NCI-H1048 (cell line): ENCODE results near the gene CUL9.

ENCODE experiments used
- DNase-seq: peaks from one replicate; lab custom pipeline; 2025; lab: John Stamatoyannopoulos, UW

Gene CUL9

DNA sequence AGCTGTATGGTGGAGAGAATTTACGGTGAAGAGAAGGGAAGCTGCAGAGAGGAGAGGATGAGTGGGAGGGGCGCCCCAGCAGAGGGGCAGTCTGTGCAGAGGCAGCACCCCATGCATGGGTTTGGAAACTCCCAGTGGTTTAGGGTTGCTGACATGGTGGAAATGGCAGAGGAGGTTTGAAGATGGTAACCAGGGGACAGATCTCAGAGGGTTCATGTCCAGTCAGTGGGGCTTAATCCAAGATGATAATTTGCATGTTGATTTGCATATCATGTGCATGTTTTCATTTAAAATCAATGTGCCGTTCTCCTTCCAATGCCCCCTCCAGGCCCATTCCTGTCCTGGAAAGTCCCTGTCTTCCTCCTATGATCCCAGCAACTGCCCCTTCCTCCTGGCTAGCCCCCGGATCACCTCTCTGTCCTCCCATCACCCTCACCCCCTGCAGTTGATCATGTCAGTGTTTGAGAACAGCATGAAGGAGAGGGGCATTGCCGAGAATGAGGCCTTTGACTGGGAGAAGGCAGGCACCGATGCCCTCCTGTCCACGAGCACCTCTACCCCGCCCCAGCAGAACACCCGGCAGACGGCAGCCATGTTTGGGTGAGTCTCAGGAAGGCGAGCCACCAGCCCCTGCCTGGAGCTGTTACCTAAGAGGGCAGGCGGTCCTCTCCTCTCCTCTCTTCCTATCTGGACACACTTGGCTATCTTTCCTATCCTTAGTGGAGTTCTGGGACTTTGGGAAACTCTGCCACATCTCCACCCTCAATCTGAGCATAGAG lies 75.6 kb downstream of the CUL9 start:
- DNase-seq: no peak

- no peak for DNase-seq
Observed at GRCh38 chr6:43258180-43258579, 76.2 kb downstream of the CUL9 start.

- DNase-seq: no peak
Observed at GRCh38 chr6:43258807-43259686, 77.1 kb downstream of the CUL9 start.

DNA sequence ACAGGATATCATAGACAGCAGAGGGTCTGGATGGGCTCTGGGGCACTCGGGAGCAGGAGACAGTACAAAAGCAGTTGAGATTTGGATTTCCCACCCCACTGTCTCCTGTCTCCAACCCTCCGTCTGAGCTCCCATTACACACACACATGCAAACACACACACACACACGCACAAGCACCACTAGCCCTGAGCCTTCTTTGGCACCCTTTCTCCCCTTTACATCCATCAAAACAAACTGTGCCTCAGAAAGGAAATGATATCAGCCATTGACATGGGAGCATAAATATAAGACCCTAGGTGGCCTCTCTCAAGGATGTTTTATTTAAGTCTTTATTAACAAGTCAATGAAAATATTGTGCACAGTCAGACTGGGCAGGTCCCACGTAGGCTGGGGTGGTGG lies 78.8 kb downstream of the CUL9 start:
- DNase-seq: no peak

DNA sequence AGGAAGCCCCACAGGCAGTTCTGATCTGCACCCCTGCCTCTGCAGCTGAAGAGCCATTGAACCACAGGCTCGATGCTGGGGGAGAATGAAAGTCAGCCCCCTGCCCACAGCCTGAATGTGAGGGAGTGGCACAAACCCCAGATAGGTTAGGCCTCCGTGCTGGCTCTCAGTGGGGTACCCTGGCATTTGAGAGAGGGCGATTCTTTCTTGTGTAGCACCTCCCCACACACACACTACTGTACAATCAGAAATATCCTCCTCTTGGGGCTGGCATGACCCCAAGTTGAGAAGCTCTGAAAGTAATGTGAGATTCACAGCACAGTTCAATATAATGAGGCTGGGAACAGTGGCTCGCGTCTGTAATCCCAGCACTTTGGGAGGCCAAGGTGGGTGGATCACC lies 79.2 kb downstream of the CUL9 start:
- DNase-seq: no peak

- no peak for DNase-seq
Observed at GRCh38 chr6:43262000-43262779, 80.2 kb downstream of the CUL9 start.

GRCh38 chr6:43262780-43263313 lies 80.9 kb downstream of the CUL9 start:
- no peak for DNase-seq

GRCh38 chr6:43263314-43264178 lies 81.5 kb downstream of the CUL9 start:
- DNase-seq: no peak

DNA sequence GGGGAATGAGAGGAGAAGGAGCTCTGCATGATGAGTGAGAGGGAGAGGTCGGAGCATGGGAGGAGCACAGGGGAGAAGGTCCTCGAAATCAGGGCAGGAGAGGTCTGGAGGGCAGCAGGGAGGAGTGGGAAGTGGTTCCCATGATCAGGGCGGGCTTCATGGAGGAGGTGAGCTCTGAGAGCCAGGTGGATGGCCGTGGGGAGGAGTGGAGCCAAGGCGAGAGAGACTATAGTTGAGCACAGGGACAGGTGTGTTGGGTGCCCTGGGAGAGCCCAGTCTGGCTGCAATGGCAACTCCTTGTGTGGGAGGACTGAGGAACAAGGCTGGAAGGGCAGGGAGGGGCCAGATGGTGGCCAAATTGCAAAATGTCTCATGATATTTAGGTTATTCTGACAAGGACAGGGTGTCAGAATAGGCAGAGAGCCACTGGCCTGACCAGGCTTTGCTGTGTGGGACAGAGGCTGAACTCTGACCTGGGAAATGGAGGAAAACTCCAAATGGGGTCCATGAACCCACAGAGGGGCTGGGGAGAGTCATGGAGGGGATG lies 82.7 kb downstream of the CUL9 start:
- no peak for DNase-seq

GRCh38 chr6:43265564-43265963 lies 83.6 kb downstream of the CUL9 start:
- DNase-seq: no peak

DNA sequence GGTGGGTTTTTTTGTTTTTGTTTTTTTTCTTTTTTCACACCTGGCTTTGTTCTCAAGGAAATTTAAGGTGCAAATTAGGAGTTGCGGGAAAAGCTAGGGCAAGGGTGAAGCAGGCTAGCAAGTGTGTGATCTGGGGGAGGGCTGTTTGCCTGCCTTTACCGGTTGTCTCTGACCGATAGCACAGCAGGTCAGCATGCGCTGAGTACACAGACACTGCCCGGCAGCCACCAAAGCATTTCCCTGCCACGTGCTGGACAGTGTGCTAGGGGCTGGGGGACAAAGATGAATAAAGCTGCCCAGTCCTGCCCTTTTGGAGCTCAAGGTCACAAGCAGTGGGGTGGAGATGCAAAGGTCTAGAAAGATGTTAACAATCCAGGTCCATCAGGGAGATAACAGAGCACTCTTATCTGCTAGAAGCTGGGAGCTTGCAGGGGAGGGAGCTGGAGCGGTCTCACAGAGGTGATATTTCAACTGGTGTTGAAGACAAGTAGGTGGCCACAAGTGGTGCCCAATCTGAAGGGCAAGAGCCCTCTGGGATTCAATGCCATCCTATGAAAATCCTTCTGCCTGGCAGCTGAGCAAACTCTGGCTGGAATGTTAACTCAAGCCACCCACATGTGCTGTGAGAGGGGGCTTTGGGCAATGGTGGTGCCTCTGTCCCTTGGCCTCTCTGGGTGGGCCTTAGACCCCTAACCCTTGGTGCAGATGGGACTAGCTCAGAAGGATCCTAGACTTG lies 85.8 kb downstream of the CUL9 start:
- no peak for DNase-seq

GRCh38 chr6:43268355-43268700 lies 86.3 kb downstream of the CUL9 start:
- DNase-seq: no peak

- DNase-seq: no peak
Observed at GRCh38 chr6:43268782-43269272, 86.8 kb downstream of the CUL9 start.

GRCh38 chr6:43269273-43270007 lies 87.4 kb downstream of the CUL9 start:
- DNase-seq: no peak

- no peak for DNase-seq
Observed at GRCh38 chr6:43271103-43271815, 89.3 kb downstream of the CUL9 start.

DNA sequence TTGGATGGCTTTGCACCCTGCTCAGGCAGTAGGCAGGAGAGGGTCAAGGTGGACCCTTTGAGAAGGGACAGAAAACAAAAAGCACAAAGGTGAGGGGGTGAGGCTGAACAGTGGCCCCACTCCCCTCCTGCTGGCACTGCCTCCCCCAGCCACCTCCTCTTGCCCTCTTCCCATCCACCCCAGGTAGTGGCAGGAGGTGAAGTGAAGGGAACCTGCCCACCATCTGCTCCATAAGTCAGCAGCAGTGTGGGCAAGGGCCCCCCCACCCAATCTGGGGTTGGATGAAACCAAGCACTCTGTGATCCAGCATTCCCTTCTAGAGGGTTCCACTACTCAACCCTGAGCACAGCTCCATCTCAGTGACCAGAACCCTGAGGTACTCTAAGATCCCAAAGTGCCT lies 89.9 kb downstream of the CUL9 start:
- DNase-seq: no peak

- DNase-seq: no peak
Observed at GRCh38 chr6:43273707-43274106, 91.7 kb downstream of the CUL9 start.
